Hematopoietic multipotent progenitor cell treated with erythropoietin and hydrocortisone succinate and interleukin-3 and kit ligand, for 15 days (in vitro differentiated cells): ENCODE data around the gene TC2N.
"Not testable (repeated sequence)": the region's sequence is repeated elsewhere in the genome, so short reads cannot be mapped to it uniquely, and the experiment has no call there.

Experiments used
- DNase-seq: peaks from one replicate; pipeline ENCODE4 v3.0.0-alpha.2; 2015; ENCODE audit warnings: low spot score

TC2N gene

DNA sequence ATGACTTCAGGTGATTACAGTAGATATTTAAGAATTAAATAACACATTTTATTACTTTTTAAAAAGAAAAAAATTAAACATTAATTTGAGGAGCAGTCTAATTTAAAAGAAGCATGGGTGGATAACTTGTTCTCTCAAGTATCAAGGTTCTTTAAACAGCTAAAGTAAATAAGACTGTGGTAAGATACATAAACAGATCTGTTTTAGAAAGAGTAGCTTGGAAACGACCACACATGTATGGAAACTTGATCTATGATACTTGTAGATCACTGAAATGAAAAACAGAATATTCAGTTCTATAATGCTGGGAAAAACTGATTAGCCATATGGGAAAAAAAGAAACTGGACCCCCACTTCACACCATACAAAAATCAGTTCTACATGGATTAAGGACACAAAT is 36.0 kb downstream of the TC2N start:
- no peak for DNase-seq

DNA sequence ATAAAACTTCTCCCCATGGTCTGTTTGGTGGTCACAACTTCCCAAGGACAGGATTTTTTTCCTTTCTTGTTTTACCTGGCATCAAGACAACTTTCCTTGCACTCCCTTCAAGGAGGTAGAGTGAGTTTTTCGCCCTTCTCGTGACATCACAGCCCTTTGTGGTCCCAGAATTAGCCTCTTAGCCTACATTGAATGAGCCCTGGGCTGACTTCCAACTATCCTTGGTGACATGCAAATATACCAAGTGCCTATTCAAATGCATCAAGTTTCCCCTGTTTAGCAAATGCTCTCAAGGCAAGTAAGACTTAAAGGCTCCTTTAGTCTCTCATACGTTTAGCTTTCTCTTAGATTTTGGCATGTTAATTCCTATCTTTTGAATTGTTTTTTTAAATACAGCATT is 36.6 kb downstream of the TC2N start:
- DNase-seq: no peak

DNA sequence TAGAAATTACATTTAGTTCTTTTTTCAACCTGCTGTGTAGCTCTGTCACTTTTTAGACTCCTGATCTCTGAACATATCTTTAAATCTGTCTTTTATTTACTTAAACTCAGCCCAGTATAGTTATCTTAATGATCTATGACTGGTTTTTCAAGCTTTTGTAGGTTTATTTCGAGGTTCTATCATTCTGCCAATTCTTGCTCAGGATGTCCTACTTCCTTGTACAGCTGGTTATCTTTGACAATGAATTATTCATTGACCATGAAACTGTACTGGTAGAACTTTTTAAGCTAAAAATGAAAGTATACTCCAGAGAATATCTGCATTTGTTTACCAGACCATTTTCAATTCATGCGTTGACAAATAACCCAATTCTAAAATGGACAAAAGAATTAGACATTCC is 37.8 kb downstream of the TC2N start:
- no peak for DNase-seq

DNA sequence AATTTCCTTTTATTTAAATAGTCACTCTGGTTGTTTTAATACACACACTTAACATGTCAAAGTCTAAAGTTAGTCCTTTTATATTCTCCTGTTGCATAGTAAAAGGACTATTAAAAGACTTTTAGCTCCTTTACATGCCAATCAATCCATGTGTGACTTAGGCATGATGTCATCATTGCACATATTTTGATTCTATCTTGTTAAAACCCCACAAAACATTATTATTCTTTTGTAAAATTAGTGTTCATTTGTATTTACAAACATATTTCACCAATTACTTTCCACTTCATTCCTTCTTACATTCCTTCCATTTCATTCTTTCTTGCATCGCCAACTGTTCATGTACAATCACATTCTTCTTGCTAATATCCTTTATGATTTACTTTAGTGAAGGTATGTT is 39.6 kb downstream of the TC2N start:
- no peak for DNase-seq

DNA sequence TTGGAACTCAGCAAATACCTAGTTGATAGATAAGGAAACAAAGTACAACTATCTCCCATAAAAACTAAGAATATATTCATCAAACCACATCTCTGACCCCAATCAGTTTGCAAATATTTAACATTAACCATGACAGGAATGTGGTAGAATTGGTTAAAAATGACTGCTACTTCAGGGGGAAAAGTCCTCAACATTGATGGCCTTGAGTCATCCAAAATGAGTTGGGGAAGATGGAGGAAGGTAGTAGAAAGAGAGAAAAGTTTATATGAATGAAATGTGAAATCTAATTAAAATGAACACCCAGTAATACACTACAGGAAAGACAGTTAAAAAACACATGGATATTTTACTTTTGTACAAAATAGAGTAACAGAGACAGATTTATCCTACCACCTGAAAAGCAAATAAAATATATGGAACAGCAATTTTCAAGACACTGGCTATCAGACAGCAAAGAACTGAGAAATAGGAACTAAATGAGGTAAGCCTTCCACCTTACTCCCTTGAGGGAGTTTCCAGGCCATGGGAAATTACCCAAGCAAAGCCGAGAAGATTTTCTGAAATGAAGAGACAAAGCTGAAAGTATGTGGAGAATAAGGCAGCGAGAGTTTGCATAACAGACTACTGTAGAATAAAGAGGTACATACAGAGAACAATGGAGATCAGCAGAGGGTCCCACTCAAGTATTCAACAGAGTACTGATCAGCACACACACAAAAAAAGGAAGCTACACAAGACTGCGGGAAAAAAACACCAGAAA is 49.6 kb downstream of the TC2N start:
- DNase-seq: no peak

DNA sequence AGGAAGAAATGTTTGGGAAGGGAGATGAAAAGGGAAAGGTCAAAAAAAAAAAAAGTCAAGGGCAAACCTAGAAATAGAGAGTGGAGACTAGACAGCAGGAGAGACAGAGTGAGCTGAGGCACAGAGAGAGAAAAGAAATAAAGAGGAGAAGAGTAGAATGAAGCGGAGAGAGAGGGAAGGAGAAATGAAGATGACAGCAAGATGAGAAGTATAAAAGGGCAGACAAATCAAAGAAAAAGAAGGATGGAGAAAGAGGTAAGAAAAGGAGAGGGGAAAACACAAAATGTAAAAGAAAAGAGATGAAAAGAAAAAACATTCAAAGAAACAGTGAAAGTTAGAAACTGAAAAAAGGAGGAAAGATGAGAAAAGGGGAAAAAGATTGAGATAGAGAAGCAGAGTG is 53.0 kb downstream of the TC2N start:
- no peak for DNase-seq

DNA sequence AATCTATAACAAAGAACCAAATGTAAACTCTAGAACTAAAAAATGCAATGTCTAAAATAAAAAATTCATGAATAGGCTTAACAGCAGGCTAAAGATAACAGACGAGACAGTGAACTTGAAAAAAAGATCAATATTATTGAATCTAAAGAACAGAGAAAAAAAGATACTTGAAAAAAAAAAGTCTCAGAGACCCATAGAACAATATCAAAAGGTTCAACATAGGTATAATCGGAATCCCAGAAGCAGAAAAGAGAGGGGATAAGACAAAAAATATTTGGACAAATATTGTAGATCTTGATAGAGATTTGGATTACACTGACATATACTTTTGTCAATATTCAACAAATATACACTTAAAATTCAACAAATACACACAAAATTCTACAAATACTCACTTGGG is 56.6 kb downstream of the TC2N start:
- no peak for DNase-seq

DNA sequence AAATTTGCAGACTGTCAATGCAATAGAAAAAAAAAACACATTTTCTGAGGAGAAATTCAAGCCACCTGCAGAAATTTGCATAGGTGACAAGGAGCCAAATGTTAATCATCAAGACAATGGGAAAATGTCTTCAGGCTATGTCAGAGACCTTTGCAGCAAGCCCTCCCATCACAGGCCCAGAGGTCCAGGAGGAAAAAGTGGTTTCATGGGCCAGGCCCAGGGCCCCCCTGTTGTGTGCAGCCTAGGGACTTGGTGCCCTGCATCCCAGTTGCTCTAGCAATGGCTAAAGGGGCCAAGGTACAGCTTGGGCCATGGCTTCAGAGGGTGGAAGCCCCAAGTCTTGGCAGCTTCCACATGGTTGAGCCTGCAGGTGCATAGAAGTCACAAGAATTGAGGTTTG is 60.6 kb downstream of the TC2N start:
- DNase-seq: no peak

DNA sequence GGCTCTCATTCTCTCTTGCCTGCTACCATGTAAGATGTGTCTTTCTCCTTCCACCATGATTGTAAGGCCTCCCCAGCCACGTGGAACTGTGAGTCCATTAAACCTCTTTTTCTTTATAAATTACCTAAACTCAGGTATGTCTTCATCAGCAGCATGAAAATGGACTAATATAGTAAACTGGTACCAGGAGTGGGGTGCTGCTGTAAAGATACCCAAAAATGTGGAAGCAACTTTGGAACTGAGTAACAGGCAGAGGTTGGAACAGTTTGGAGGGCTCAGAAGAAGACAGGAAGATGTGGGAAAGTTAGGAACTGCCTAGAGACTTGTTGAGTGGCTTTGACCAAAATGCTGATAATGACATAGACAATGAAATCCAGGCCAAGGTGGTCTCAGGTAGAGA is 61.2 kb downstream of the TC2N start:
- DNase-seq: not testable (repeated sequence)

DNA sequence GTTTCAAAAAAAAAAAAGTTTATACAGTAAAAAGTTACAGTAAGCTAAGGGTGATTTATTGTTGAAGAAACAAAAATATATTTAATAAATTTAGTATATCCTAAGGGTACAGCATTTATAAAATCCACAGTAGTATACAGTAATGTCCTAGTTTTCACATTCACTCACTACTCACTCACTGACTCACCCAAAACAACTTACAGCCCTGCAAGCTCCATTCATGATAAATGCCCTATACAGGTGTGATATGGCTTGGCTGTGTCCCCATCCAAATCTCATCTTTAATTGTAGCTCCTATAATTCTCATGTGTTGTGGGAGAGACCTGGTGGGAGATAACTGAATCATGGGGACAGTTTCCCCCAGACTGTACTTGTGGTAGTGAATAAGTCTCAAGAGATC is 61.7 kb downstream of the TC2N start:
- DNase-seq: no peak

DNA sequence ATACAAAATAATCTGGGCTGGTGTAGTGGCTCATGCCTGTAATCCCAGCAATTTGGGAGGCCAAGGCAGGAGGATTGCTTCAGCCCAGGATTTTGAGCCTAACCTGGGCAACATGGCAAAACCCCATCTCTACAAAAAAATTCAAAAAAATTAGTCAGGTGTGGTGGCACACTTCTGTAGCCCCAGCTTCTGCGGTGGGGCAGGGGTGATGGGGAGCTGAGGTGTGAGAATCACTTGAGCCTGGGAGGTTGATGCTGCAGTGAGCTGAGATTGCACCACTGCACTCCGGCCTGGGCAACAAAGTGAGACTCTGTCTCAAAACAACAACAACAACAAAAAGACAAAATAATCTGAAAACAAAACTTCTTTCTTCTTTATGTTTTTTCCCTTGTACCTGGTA is 66.0 kb downstream of the TC2N start:
- no peak for DNase-seq

DNA sequence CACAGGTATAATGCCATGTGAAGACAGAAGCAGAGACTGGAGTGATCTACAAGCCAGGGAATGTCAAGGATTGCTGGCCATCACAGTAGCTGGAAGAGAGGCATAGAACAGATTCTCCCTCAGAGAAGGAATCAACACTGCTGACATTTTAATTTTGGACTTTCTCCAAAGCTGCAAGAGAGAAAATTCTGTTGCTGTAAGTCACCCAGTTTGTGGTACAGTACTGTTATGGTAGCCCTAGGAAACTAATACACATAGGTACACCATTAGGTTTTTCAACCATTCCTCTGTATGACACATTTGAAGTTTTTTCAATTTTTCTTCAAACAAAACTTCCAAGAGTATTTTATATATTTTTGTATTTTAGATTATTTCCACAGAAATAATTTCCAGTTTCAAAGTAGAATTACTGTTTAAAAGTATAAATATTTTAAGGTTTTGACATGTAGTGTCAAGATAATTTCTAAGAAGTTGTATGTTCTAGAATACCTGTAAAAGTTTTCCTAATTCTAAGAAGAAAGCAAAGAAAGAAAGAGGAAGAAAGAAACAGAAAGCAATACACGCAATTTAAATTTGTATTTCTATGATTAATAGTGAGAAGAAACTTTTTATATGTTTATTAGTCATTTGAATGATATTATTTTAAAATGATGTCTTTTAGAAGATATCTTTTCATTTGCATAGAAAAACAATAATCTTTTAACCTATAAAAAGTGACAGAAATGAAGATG is 70.6 kb downstream of the TC2N start:
- DNase-seq: no peak

DNA sequence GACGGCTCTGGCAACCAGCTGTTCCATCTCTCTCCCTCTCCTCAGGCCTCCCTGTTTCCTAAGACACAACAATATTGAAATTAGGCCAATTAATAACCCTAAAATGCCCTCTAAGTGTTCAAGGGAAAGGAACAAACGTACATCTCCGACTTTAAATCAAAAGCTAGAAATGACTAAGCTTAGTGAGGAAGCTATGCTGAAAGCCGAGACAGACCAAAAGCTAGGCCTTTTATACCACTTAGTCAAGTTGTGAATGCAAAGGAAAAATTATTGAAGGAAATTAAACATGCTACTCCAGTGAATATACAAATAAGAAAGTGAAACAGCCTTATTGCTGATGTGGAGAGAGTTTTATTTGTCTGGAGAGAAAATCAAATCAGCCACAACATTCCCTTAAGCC is 73.6 kb downstream of the TC2N start:
- no peak for DNase-seq

DNA sequence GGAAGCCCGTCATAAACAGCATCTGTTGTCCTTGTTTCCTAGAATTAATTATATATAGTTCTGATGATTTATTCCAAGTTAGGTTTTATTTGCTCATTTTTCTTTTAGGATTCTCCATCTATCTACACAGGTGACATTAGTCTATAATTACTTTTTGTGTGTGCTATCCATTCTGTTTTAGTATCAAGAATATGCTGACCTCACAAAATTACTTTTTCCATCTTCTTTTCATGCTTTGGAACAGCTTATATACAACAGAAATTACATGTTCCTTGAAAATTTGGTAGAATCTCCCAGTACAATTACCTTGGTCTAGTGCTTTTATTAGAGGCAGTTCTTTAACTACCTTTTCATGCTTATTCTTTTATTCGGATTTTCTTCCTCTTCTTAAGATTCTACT is 81.1 kb downstream of the TC2N start:
- no peak for DNase-seq

DNA sequence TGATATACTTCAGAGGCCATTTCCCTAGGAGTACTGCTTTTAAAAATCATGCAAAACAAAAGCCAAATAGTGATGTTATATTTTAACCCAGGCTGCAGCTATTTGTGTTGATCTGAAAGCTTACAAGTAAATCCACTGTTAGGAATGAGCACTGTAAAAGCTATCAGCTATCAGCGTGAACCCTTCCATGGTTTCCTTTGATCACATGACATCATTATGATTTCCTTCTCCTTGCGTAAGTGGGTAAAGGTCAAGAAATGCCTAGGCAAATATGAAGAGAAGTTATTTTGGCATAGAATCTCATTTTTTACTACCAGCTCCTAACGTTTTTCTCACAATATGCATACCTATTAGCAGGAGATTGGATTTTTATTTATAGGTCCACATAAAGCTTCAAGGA is 86.9 kb downstream of the TC2N start:
- DNase-seq: no peak

DNA sequence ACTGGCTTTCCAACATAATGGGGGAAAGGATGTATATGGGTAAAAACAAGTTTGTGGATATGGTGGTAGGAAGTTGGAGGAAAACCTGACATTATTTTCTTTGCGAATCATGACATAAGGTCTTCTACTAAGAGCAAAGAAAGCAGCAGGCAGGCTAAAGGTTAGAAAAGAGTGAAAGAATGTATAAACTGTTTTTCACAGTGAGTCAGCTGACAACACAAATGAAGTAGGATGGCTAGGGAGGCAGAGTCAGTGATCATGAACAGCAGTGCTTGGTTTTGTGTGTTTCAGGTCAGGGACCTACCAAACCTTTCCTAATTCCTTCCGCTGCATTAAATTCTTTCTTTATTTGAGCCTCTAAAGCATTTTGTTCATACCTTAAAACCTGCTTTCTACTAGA is 89.1 kb downstream of the TC2N start:
- DNase-seq: no peak

DNA sequence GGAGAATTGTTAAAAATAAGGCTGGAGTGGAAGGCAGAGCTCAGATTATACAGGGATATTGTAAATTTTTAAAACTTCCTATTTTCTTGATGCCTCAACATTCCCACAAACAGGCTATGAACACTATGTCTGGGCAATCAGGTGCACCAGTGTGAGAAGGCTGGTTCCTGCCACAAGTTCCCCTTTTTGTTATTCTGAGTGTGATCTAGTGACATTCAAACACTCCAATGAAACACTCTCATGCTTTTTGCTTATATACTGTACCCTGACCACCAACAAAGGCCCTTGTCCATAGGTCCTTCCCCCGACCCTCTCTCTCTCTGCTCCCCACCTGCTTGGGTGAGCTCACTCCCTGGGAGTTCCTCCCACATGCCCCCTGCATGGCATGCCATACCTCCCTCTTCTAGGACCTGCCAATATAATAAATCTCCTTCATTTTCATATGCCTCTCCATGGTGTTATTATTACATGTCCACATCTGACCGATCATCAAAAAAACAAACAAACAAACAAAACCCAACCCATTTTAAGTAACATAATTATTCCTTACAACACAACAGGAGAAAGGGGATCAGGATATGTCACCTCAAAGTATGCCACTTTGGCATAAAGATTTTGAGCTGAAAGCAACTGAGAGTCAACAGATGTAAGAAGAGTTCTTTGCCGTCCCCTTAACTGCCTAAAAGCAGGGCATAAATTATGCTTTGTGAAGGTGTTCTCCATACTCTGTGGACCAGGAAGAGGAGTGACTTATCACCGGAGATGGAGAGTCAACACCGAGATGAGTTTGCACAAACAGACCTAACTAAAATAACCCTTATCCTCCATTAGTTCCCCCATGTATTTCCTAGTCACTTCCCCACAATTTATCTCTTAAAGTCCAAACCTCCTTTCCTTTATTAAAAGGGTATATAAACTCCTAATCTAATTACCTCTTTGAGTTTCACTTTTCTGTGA is 92.9 kb downstream of the TC2N start:
- no peak for DNase-seq

DNA sequence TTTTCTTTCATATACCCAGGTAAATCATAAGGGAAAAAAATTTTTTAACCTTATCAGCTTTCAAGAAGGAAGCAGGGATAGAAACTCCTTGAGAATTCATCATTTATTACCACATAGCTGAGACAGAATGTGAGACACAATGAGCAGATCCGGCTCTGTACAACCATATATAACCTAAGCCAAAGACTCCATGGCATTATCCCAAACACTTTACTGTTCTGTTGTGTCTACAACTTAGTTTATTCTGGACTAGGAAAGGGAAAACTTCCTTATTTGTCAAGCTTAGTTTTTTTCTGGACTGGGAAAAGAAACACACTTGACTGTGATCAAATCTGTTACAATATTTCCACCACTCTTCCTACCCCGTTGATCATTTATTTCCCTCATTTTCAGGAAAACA is 97.2 kb downstream of the TC2N start:
- no peak for DNase-seq

DNA sequence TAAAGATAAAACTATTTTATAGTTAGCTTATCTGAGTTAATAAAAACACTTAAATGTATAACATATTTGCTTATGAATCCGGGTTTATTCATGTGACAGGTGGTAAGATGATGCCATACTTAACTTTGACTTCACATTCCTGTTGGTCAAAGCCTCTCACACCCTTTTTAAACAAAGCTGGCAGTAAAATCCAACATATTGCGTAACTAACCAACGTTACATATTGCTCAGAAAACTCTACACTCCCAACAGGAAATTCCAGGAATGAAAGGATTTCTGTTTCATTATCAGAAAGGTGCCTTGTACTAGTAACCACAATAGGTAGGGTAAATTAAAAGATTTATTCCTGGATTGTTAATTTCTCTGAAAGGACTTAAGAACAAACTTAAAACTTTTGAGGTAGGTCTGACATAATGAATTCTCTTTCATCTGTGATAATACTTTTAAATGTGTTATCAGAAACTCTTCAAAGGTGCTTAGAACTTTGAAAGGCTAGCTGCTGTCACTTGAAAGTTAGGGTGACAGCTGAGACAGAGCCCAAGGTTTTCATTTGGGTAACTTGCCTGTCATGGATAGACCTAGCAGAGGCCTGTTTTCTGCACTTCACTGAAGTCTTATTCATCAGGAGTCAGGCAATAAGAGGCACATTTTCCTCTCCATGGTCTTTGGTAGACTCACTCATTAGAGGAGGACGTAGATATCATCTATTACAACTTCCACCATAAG is 111.6 kb downstream of the TC2N start:
- no peak for DNase-seq

DNA sequence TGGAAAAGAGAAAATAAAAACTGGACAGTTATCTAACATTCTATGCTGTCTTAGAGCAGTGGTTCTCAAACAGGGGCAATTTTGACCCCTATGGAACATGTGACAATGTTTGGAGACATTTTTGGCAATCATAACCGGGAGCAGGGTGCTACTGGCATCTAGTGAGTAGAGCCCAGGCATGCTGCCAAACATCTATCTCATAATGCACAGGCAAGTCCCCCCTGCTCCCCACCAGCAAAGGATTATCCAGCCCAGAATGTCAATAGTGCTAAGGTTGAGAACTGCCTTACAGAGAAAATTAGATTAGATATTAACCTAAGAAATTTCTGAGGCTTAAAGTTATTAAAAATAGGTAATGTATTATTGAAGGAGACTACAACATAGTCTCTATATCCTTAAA is 112.5 kb downstream of the TC2N start:
- DNase-seq: no peak

DNA sequence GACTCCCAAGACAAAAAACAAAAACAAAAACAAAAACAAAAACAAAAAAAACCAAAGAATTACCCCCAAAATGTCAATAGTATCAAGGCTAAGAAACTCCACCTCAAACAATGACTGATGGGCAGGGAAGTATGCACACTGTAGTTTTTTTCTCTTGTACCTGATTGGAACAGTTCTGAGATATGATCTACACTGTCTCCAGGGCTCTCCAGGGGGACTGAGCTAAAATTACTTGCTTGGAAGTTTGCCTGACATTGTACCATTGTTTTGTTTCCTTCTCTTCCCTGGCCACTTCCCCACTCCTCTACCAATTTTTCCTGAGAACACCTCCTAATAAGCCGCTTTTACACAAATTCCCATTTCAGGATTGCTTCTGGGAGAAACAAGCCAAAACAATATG is 113.2 kb downstream of the TC2N start:
- no peak for DNase-seq

DNA sequence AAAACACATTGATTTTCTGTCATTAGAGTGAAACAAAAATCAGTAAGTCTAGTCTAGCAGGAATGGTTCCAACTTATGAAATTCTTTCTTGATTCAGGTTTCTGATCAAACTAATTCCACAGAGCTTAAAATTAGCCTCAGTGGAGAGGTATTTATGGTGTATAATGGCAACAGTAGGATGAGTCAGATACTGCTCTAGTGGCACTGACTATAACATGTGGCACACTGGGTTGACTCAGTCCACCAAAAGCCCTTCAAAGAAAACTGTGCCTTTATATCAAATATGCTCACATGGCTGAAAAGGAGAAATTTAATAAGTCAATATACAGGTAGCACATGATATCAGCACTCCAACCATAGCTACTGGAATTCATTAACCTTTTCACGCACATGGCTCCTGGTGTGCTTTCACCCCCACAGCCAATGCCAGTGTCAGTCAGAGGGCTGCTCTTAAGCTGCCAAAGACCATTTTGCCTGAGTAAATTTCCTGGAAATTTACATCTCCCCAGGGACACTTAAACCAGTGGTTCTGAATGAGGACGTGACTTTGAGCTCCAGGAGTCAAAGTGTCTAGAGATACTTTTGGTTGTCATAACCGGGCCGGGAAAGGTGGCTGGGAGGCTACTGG is 113.7 kb downstream of the TC2N start:
- no peak for DNase-seq
